ENCODE data around the gene TMEM239.
A peak's percentile ranks its signal among the peaks of the same experiment; 100 is the strongest.

GRCh38 chr20:2840967-2841531, 24.9 kb downstream of the TMEM239 start:
- no peak for TF ChIP-seq BHLHE40 (IDR thresholded peaks at IDR 0.05; ENCODE audit: low read depth, low read length)
- no peak for TF ChIP-seq CTCF (IDR thresholded peaks at IDR 0.05)
- no peak for TF ChIP-seq RFX5 (IDR thresholded peaks at IDR 0.05)
- TF ChIP-seq NFE2L2 (conservative IDR thresholded peaks at IDR 0.05; ENCODE audit: low read length): no peak
- TF ChIP-seq REST (IDR thresholded peaks at IDR 0.05): no peak
- TF ChIP-seq POLR2A (IDR thresholded peaks at IDR 0.05; ENCODE audit: low read length): peak; percentile 22; the same call in 1 of the 2 replicates

Measured in A549 (cell line).